HEK293 (cell line): Measurements from ENCODE around the gene RNF111.
A peak's percentile ranks its signal among the peaks of the same experiment; 100 is the strongest.

Experiments used
- AEBP2 ChIP-seq: fragments of 450-650 bp; formaldehyde crosslinking; IDR thresholded peaks from 2 replicates; pipeline ENCODE4 v1.5.1; 2016; ENCODE audit warnings: missing biosample characterization, missing genetic modification characterization, borderline replicate concordance
- INSM2 ChIP-seq: fragments of 450-650 bp; formaldehyde crosslinking; IDR thresholded peaks from 2 replicates; pipeline ENCODE4 v1.5.1; 2016; ENCODE audit warnings: missing biosample characterization, missing genetic modification characterization
- KLF1 ChIP-seq: fragments of 450-650 bp; formaldehyde crosslinking; IDR thresholded peaks from 2 replicates; pipeline ENCODE4 v1.5.1; 2016; ENCODE audit warnings: missing biosample characterization, missing genetic modification characterization
- OVOL3 ChIP-seq: fragments of 450-650 bp; formaldehyde crosslinking; IDR thresholded peaks from 2 replicates; pipeline ENCODE4 v1.5.1; 2016; ENCODE audit warnings: missing biosample characterization, missing genetic modification characterization
- SCRT2 ChIP-seq: fragments of 450-650 bp; formaldehyde crosslinking; IDR thresholded peaks from 2 replicates; pipeline ENCODE4 v1.5.1; 2016; ENCODE audit warnings: missing biosample characterization, missing genetic modification characterization
- SP7 ChIP-seq: fragments of 450-650 bp; formaldehyde crosslinking; IDR thresholded peaks from 2 replicates; pipeline ENCODE4 v1.5.1; 2016; ENCODE audit warnings: missing biosample characterization, missing genetic modification characterization
- ZBTB8A ChIP-seq: fragments of 450-650 bp; formaldehyde crosslinking; IDR thresholded peaks from 2 replicates; pipeline ENCODE4 v1.5.1; 2016; ENCODE audit warnings: missing biosample characterization, missing genetic modification characterization
- ZFP69B ChIP-seq: fragments of 450-650 bp; formaldehyde crosslinking; IDR thresholded peaks from 2 replicates; pipeline ENCODE4 v1.5.1; 2016; ENCODE audit warnings: missing biosample characterization, missing genetic modification characterization
- ZNF133 ChIP-seq: fragments of 450-650 bp; formaldehyde crosslinking; IDR thresholded peaks from 2 replicates; pipeline ENCODE4 v1.5.1; 2016; ENCODE audit warnings: missing biosample characterization, missing genetic modification characterization
- ZNF2 ChIP-seq: fragments of 450-650 bp; formaldehyde crosslinking; IDR thresholded peaks from 2 replicates; pipeline ENCODE4 v1.5.1; 2016; ENCODE audit warnings: missing biosample characterization, missing genetic modification characterization
- ZNF26 ChIP-seq: fragments of 450-650 bp; formaldehyde crosslinking; IDR thresholded peaks from 2 replicates; pipeline ENCODE4 v1.5.1; 2016; ENCODE audit warnings: missing biosample characterization, missing genetic modification characterization
- ZNF280C ChIP-seq: fragments of 450-650 bp; formaldehyde crosslinking; IDR thresholded peaks from 2 replicates; pipeline ENCODE4 v1.5.1; 2016; ENCODE audit warnings: missing biosample characterization, missing genetic modification characterization
- ZNF311 ChIP-seq: fragments of 450-650 bp; formaldehyde crosslinking; IDR thresholded peaks from 2 replicates; pipeline ENCODE4 v1.5.1; 2017; ENCODE audit warnings: missing biosample characterization, missing genetic modification characterization, borderline replicate concordance
- ZNF423 ChIP-seq: fragments of 450-650 bp; formaldehyde crosslinking; IDR thresholded peaks from 2 replicates; pipeline ENCODE4 v1.5.1; 2016; ENCODE audit warnings: missing biosample characterization, missing genetic modification characterization
- ZNF548 ChIP-seq: fragments of 450-650 bp; formaldehyde crosslinking; IDR thresholded peaks from 2 replicates; pipeline ENCODE4 v1.5.1; 2016; ENCODE audit warnings: missing biosample characterization, missing genetic modification characterization
- ZNF549 ChIP-seq: fragments of 450-650 bp; IDR thresholded peaks from 2 replicates; pipeline ENCODE4 v1.5.1; 2018; ENCODE audit warnings: missing biosample characterization, missing genetic modification characterization, mild to moderate bottlenecking, inconsistent platforms, moderate library complexity
- ZNF558 ChIP-seq: fragments of 450-650 bp; formaldehyde crosslinking; IDR thresholded peaks from 2 replicates; pipeline ENCODE4 v1.5.1; 2016; ENCODE audit warnings: missing biosample characterization, missing genetic modification characterization
- ZNF585B ChIP-seq: fragments of 450-650 bp; formaldehyde crosslinking; IDR thresholded peaks from 2 replicates; pipeline ENCODE4 v1.5.1; 2016; ENCODE audit warnings: missing biosample characterization, missing genetic modification characterization
- ZNF660 ChIP-seq: fragments of 450-650 bp; IDR thresholded peaks from 2 replicates; pipeline ENCODE4 v1.5.1; 2018; ENCODE audit warnings: missing biosample characterization, mild to moderate bottlenecking, missing genetic modification characterization
- ZNF701 ChIP-seq: fragments of 450-650 bp; formaldehyde crosslinking; IDR thresholded peaks from 2 replicates; pipeline ENCODE4 v1.5.1; 2016; ENCODE audit warnings: missing biosample characterization, missing genetic modification characterization
- ZNF707 ChIP-seq: fragments of 450-650 bp; formaldehyde crosslinking; IDR thresholded peaks from 2 replicates; pipeline ENCODE4 v1.5.1; 2016; ENCODE audit warnings: missing biosample characterization, missing genetic modification characterization
- TF ChIP-seq, protein P1 (sequence below): sonication (generic); formaldehyde crosslinking; IDR thresholded peaks from 2 replicates; pipeline ENCODE4 v1.8.1; 2022; ENCODE audit warnings: mild to moderate bottlenecking, moderate library complexity, missing genetic modification reagents
- TF ChIP-seq, protein P2 (sequence below): fragments of 450-650 bp; formaldehyde crosslinking; conservative IDR thresholded peaks from 2 replicates; pipeline ENCODE4 v1.5.1; 2016; ENCODE audit warnings: low read depth, missing biosample characterization, missing genetic modification characterization
- TF ChIP-seq, protein P3 (sequence below): fragments of 450-650 bp; formaldehyde crosslinking; IDR thresholded peaks from 2 replicates; pipeline ENCODE4 v1.5.1; 2016; ENCODE audit warnings: missing biosample characterization, missing genetic modification characterization

Gene RNF111

DNA sequence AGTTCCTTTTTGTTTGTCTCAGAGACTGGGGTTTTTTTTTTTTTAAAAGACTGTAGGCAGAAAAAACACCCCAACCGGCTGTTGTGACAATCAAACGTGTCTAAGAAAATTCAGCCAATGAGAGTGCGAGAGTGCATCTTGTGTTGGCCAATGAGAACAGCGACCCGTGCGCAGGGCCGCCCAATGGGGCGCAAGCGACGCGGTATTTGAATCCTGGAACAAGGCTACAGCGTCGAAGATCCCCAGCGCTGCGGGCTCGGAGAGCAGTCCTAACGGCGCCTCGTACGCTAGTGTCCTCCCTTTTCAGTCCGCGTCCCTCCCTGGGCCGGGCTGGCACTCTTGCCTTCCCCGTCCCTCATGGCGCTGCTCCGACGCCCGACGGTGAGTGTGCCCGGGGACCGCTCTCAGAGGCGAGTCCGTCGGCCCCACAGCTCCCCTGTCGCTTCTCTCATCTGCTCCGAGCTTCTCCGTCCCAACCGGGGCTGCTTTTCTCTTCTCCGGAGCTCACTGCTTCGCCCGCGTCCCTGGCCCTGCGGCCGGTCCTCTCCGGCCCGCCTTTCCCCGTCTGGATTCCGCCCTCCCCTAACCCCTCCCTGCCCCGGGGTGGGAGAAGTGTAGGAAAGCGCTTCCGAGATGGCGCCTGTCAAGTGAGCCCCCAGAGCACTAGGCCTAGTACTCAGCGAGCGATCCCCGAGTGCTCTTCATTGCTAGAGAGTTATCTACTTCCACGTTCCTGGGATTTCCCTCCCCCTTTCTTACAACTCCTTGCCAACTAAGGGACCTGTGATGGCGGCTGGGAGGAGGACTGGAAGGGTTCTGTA, 117.7 kb downstream of the RNF111 start, which contains the start of gene CCNB2 (continued):
- no peak for TF ChIP-seq ZNF558 (tag by site-specific recombination)
- no peak for TF ChIP-seq ZNF311 (tag by site-specific recombination)
- TF ChIP-seq SP7 (tag by site-specific recombination): peak; percentile 56; the same call in 1 of the 2 replicates
- no peak; the same call in 1 of the 2 replicates for TF ChIP-seq INSM2 (tag by site-specific recombination)
- no peak for TF ChIP-seq ZNF280C (tag by site-specific recombination)
- no peak for TF ChIP-seq AEBP2 (tag by site-specific recombination)
- no peak for TF ChIP-seq SCRT2 (tag by site-specific recombination)
- TF ChIP-seq, protein P1, sequence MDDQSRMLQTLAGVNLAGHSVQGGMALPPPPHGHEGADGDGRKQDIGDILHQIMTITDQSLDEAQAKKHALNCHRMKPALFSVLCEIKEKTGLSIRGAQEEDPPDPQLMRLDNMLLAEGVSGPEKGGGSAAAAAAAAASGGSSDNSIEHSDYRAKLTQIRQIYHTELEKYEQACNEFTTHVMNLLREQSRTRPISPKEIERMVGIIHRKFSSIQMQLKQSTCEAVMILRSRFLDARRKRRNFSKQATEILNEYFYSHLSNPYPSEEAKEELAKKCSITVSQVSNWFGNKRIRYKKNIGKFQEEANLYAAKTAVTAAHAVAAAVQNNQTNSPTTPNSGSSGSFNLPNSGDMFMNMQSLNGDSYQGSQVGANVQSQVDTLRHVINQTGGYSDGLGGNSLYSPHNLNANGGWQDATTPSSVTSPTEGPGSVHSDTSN (CRISPR knock-in tag): no peak
- peak; percentile 50; the same call in 1 of the 2 replicates for TF ChIP-seq ZBTB8A (tag by site-specific recombination)
- TF ChIP-seq KLF1 (tag by site-specific recombination): peak; percentile 55
- no peak for TF ChIP-seq ZNF660 (tag by site-specific recombination)
- no peak for TF ChIP-seq ZNF26 (tag by site-specific recombination)
- TF ChIP-seq, protein P2, sequence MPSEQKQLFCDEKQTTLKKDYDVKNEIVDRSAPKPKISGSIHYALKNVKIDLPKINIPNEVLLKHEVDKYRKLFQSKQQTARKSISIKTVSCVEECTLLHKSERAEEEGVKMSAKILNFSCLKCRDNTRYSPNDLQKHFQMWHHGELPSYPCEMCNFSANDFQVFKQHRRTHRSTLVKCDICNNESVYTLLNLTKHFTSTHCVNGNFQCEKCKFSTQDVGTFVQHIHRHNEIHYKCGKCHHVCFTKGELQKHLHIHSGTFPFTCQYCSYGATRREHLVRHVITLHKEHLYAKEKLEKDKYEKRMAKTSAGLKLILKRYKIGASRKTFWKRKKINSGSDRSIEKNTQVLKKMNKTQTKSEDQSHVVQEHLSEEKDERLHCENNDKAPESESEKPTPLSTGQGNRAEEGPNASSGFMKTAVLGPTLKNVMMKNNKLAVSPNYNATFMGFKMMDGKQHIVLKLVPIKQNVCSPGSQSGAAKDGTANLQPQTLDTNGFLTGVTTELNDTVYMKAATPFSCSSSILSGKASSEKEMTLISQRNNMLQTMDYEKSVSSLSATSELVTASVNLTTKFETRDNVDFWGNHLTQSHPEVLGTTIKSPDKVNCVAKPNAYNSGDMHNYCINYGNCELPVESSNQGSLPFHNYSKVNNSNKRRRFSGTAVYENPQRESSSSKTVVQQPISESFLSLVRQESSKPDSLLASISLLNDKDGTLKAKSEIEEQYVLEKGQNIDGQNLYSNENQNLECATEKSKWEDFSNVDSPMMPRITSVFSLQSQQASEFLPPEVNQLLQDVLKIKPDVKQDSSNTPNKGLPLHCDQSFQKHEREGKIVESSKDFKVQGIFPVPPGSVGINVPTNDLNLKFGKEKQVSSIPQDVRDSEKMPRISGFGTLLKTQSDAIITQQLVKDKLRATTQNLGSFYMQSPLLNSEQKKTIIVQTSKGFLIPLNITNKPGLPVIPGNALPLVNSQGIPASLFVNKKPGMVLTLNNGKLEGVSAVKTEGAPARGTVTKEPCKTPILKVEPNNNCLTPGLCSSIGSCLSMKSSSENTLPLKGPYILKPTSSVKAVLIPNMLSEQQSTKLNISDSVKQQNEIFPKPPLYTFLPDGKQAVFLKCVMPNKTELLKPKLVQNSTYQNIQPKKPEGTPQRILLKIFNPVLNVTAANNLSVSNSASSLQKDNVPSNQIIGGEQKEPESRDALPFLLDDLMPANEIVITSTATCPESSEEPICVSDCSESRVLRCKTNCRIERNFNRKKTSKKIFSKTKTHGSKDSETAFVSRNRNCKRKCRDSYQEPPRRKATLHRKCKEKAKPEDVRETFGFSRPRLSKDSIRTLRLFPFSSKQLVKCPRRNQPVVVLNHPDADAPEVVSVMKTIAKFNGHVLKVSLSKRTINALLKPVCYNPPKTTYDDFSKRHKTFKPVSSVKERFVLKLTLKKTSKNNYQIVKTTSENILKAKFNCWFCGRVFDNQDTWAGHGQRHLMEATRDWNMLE (tag by site-specific recombination): no peak
- TF ChIP-seq ZNF701 (tag by site-specific recombination): no peak
- no peak for TF ChIP-seq ZNF707 (tag by site-specific recombination)
- TF ChIP-seq ZNF133 (tag by site-specific recombination): no peak
- TF ChIP-seq ZNF585B (tag by site-specific recombination): no peak
- TF ChIP-seq, protein P3, sequence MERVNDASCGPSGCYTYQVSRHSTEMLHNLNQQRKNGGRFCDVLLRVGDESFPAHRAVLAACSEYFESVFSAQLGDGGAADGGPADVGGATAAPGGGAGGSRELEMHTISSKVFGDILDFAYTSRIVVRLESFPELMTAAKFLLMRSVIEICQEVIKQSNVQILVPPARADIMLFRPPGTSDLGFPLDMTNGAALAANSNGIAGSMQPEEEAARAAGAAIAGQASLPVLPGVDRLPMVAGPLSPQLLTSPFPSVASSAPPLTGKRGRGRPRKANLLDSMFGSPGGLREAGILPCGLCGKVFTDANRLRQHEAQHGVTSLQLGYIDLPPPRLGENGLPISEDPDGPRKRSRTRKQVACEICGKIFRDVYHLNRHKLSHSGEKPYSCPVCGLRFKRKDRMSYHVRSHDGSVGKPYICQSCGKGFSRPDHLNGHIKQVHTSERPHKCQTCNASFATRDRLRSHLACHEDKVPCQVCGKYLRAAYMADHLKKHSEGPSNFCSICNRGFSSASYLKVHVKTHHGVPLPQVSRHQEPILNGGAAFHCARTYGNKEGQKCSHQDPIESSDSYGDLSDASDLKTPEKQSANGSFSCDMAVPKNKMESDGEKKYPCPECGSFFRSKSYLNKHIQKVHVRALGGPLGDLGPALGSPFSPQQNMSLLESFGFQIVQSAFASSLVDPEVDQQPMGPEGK (tag by site-specific recombination): peak; percentile 62
- no peak for TF ChIP-seq ZNF548 (tag by site-specific recombination)
- TF ChIP-seq ZNF423 (tag by site-specific recombination): no peak
- peak; percentile 58 for TF ChIP-seq ZNF2
- no peak for TF ChIP-seq ZNF549 (tag by site-specific recombination)
- 0 out of 2 replicates have a peak, but pooled peaks have one; percentile 46 for TF ChIP-seq OVOL3 (tag by site-specific recombination)
- no peak for TF ChIP-seq ZFP69B (tag by site-specific recombination)
